ENCODE measurements around the gene PIP5K1C. TPM values are rescaled to one million over a fixed set of nuclear protein-coding genes. Genes with fewer than 3 reads are reported as not detected.

Gene PIP5K1C
- total RNA-seq, 1 donor from 2014 or later, result 42.0 TPM

- peaks cover 89% of the 10 kb centered on the region for H3K79me2 ChIP-seq (ENCODE audit: insufficient read depth, low read length)
- Mint-ChIP-seq H3K4me3 (ENCODE audit: unreplicated experiment) (no peak overlapping the region), H3K27ac (ENCODE audit: unreplicated experiment) (no peak overlapping the region), H3K36me3 (ENCODE audit: low read depth, unreplicated experiment) (peaks cover 3% of the 10 kb centered on the region), H3K27me3 (ENCODE audit: low read depth, unreplicated experiment) (no peaks in the 10 kb centered on the region), H3K4me1 (ENCODE audit: low read depth, unreplicated experiment) (no peaks in the 10 kb centered on the region), H3K9me3 (ENCODE audit: unreplicated experiment) (no peaks in the 10 kb centered on the region)
- FAIRE-seq, result no peak
- H3K27ac ChIP-seq (ENCODE audit: low read depth, low read length), result no peak overlapping the region
- H3K27me3 ChIP-seq (ENCODE audit: insufficient read depth, low read length), result no peaks in the 10 kb centered on the region
- H3K9ac ChIP-seq (ENCODE audit: low read length), result no peak overlapping the region
- TF ChIP-seq EZH2 (IDR thresholded peaks at IDR 0.05; ENCODE audit: insufficient read depth, low read length), result no peak
- TF ChIP-seq, protein P1, sequence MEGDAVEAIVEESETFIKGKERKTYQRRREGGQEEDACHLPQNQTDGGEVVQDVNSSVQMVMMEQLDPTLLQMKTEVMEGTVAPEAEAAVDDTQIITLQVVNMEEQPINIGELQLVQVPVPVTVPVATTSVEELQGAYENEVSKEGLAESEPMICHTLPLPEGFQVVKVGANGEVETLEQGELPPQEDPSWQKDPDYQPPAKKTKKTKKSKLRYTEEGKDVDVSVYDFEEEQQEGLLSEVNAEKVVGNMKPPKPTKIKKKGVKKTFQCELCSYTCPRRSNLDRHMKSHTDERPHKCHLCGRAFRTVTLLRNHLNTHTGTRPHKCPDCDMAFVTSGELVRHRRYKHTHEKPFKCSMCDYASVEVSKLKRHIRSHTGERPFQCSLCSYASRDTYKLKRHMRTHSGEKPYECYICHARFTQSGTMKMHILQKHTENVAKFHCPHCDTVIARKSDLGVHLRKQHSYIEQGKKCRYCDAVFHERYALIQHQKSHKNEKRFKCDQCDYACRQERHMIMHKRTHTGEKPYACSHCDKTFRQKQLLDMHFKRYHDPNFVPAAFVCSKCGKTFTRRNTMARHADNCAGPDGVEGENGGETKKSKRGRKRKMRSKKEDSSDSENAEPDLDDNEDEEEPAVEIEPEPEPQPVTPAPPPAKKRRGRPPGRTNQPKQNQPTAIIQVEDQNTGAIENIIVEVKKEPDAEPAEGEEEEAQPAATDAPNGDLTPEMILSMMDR (IDR thresholded peaks at IDR 0.05; ENCODE audit: insufficient read depth, low read depth, low read length), result no peak
- no peaks in the 10 kb centered on the region for H3K9me3 ChIP-seq (ENCODE audit: insufficient read depth, low read depth, low read length)
- DNase-seq (ENCODE audit: low read depth), result no peak
- peaks cover 7% of the 10 kb centered on the region for H3K4me1 ChIP-seq (ENCODE audit: insufficient read depth, low read length)
- no peak overlapping the region for H3K4me2 ChIP-seq (ENCODE audit: low read length)
- no peak overlapping the region for H3K4me3 ChIP-seq (ENCODE audit: insufficient read depth, low read depth, low read length)
- H2AFZ ChIP-seq (ENCODE audit: low read depth, low read length), result no peak overlapping the region
- peaks cover 75% of the 10 kb centered on the region for H4K20me1 ChIP-seq (ENCODE audit: insufficient read depth, low read length)
- no peaks in the 10 kb centered on the region for H3K36me3 ChIP-seq (ENCODE audit: insufficient read depth, low read length)
Observed at GRCh38 chr19:3695986-3696659, 4.1 kb downstream of the PIP5K1C start.

DNA sequence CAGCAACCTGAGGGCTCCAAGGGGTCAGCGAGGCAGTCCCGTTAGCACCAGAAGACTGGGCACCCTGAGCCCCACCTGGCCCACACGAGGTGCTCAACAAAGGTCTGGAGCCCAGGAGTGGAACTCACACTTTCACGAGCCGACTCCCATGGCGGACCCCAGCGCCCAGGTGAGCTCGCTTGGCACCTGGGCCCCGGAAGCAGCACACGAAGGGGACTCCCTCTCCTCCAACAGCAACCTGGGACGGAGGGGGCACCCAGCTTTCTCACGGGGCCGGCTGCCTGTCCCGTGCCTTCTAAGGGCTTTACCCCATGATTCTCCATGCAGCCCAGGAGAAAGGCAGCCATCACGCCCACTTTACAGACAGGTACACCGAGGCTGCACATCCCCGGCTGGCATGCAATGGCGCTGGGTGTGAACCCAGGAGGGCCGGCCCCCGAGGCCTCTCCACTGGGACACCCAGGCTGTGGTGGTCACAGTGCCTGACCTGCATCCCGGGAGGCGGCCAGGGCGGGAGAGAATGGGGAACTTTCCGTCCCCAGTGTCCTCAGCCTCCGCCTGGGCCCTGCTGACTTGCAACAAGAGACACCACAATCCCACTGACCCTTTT is 5.0 kb downstream of the PIP5K1C start:
- no peak overlapping the region for H3K4me2 ChIP-seq (ENCODE audit: low read length)
- Mint-ChIP-seq H3K27ac (ENCODE audit: unreplicated experiment) (no peak overlapping the region), H3K4me3 (ENCODE audit: unreplicated experiment) (no peak overlapping the region), H3K4me1 (ENCODE audit: low read depth, unreplicated experiment) (no peaks in the 10 kb centered on the region), H3K9me3 (ENCODE audit: unreplicated experiment) (no peaks in the 10 kb centered on the region), H3K36me3 (ENCODE audit: low read depth, unreplicated experiment) (peaks cover 6% of the 10 kb centered on the region), H3K27me3 (ENCODE audit: low read depth, unreplicated experiment) (no peaks in the 10 kb centered on the region)
- no peaks in the 10 kb centered on the region for H3K36me3 ChIP-seq (ENCODE audit: insufficient read depth, low read length)
- no peak overlapping the region for H3K27ac ChIP-seq (ENCODE audit: low read depth, low read length)
- H3K4me3 ChIP-seq (ENCODE audit: insufficient read depth, low read depth, low read length), result no peak overlapping the region
- no peak overlapping the region for H3K9ac ChIP-seq (ENCODE audit: low read length)
- H3K79me2 ChIP-seq (ENCODE audit: insufficient read depth, low read length), result peaks cover 98% of the 10 kb centered on the region
- no peak overlapping the region for H2AFZ ChIP-seq (ENCODE audit: low read depth, low read length)
- H3K4me1 ChIP-seq (ENCODE audit: insufficient read depth, low read length), result peaks cover 7% of the 10 kb centered on the region
- no peaks in the 10 kb centered on the region for H3K27me3 ChIP-seq (ENCODE audit: insufficient read depth, low read length)
- TF ChIP-seq, protein P1 (IDR thresholded peaks at IDR 0.05; ENCODE audit: insufficient read depth, low read depth, low read length), result no peak
- no peak for TF ChIP-seq EZH2 (IDR thresholded peaks at IDR 0.05; ENCODE audit: insufficient read depth, low read length)
- DNase-seq (ENCODE audit: low read depth) (no peak), FAIRE-seq (no peak)
- peaks cover 84% of the 10 kb centered on the region for H4K20me1 ChIP-seq (ENCODE audit: insufficient read depth, low read length)
- H3K9me3 ChIP-seq (ENCODE audit: insufficient read depth, low read depth, low read length), result no peaks in the 10 kb centered on the region

All from astrocyte (in vitro differentiated cells and primary cell).